Neural cell (in vitro differentiated cells): ENCODE results near the gene CNTN4.

Experiments used
- CTCF ChIP-seq: fragments of 450-650 bp; IDR thresholded peaks from 2 replicates; pipeline ENCODE4 v1.5.1; 2014; ENCODE audit warnings: antibody characterized with exemption, mild to moderate bottlenecking, moderate library complexity; ENCODE audit not compliant: poor library complexity, severe bottlenecking
- EZH2 ChIP-seq: fragments of 200-600, 300-800 bp; shearing (Covaris generic), sonication (generic); IDR thresholded peaks from 2 replicates; pipeline ENCODE4 v1.6.1; 2014; ENCODE audit warnings: antibody characterized with exemption, low read length, borderline replicate concordance, mild to moderate bottlenecking; ENCODE audit not compliant: insufficient read depth, poor library complexity, severe bottlenecking
- POLR2AphosphoS5 ChIP-seq: IDR thresholded peaks from 2 replicates; pipeline ENCODE4 v1.6.1; 2012
- TAF1 ChIP-seq: IDR thresholded peaks from 2 replicates; pipeline ENCODE4 v1.6.1; 2012; ENCODE audit warnings: low read depth

- TF ChIP-seq CTCF, result no peak
- no peak for TF ChIP-seq POLR2AphosphoS5
- TF ChIP-seq EZH2, result no peak
- TF ChIP-seq TAF1, result no peak
These were observed 163.1 kb downstream of the CNTN4 start for GRCh38 chr3:2261747-2262146.
